ENCODE measurements around the gene ZBTB2.
A peak's percentile ranks its signal among the peaks of the same experiment; 100 is the strongest.

The ZBTB2 gene

DNA sequence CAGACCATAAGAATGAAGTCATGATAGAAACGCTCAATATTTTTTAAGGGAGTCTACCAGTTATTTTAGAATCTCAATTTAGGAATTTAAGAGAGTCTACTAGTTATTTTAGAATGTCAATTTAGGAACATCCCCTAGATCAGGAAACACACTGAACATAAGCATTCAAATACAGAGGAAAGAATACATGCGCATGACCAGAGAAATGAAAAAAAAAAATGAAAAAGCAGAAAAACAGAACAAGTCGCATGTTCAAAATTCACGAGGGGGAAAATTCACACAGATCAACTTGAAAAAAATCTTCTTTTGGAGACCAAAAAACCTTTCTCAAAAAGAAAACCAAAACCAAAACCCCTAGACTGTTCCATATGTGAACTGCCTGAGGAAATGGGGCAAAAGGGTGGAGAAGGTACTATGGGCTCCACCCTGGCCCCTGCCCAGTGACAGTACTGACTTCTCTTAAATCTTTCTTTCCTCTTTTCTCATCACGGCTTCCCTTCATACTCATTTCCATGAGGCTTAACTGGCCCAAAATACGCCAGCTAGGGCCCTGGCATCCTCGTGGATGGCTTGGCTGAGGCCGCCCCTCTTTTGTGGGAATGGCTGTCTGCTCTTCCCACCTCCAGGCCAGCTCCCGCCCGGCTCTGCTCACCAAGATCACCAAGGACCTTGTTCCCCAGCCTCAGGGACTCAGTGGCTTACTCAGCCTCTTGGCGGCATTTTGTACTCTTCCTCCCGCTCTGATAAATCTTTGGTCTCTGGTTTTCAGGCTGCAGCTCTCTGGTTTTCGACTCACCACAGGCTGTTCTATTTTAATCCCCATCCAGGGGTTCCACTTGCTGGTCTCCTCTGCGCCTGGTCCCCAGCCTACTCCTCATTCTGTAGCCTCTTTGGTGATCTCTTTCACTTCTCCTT lies 11.2 kb downstream of the ZBTB2 start:
- H3K27ac ChIP-seq (ENCODE audit: low read depth, low read length): no peak overlapping the region
- no peaks in the 10 kb centered on the region for H3F3A ChIP-seq (ENCODE audit: control insufficient read depth, insufficient read depth)
- H3K36me3 ChIP-seq (ENCODE audit: control insufficient read depth, low read length): peaks cover 25% of the 10 kb centered on the region
- TF ChIP-seq CTCF (IDR thresholded peaks at IDR 0.05; ENCODE audit: low read depth, low read length, poor library complexity, severe bottlenecking) (no peak), EZH2phosphoT487 (IDR thresholded peaks at IDR 0.05; ENCODE audit: borderline replicate concordance, low read length) (no peak)
- H3K4me3 ChIP-seq (ENCODE audit: low read length): no peak overlapping the region
- H3K4me2 ChIP-seq (ENCODE audit: low read length): no peak overlapping the region; the same call in 1 of the 2 replicates
- peaks cover 96% of the 10 kb centered on the region for H3K79me2 ChIP-seq (ENCODE audit: control insufficient read depth, low read length)
- H4K20me1 ChIP-seq (ENCODE audit: control insufficient read depth, insufficient read depth, low read depth, low read length): peaks cover 7% of the 10 kb centered on the region; the same call in 1 of the 2 replicates
- no peaks in the 10 kb centered on the region for H3K27me3 ChIP-seq (ENCODE audit: control insufficient read depth, low read length)
- H3K4me1 ChIP-seq (ENCODE audit: control insufficient read depth, low read length): peaks cover 48% of the 10 kb centered on the region
- no peaks in the 10 kb centered on the region for H3K9me3 ChIP-seq (ENCODE audit: control insufficient read depth, insufficient read depth, low read length)
- no peaks in the 10 kb centered on the region for H3K9me2 ChIP-seq (replicated peaks; ENCODE audit: control insufficient read depth, low read length)

DNA sequence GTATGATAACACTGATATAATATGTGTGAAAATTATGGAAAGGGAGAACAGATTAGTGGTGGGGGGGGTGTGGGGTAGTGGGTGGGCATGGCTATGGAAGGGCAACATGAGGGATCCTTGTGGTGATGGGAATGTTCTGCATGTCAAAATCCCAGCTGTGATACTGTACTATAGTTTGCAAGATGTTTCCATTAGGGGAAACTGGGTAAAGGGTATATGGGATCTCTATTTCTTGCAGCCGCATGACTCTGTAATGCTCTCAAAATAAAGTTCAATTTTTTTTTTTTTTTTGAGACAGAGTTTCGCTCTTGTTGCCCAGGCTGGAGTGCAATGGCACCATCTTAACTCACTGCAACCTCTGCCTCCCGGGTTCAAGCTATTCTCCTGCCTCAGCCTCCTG lies 14.3 kb downstream of the ZBTB2 start:
- no peaks in the 10 kb centered on the region for H3K27me3 ChIP-seq (ENCODE audit: control insufficient read depth, low read length)
- H3K9me2 ChIP-seq (replicated peaks; ENCODE audit: control insufficient read depth, low read length): no peaks in the 10 kb centered on the region
- TF ChIP-seq CTCF (IDR thresholded peaks at IDR 0.05; ENCODE audit: low read depth, low read length, poor library complexity, severe bottlenecking): no peak
- H3K4me2 ChIP-seq (ENCODE audit: low read length): peak overlapping the region; percentile 67
- H3K4me3 ChIP-seq (ENCODE audit: low read length): peak overlapping the region; percentile 50
- H3K79me2 ChIP-seq (ENCODE audit: control insufficient read depth, low read length): peaks cover 94% of the 10 kb centered on the region
- H3K4me1 ChIP-seq (ENCODE audit: control insufficient read depth, low read length): peaks cover 50% of the 10 kb centered on the region
- peaks cover 24% of the 10 kb centered on the region for H3K36me3 ChIP-seq (ENCODE audit: control insufficient read depth, low read length)
- peaks cover 7% of the 10 kb centered on the region; the same call in 1 of the 2 replicates for H4K20me1 ChIP-seq (ENCODE audit: control insufficient read depth, insufficient read depth, low read depth, low read length)
- H3F3A ChIP-seq (ENCODE audit: control insufficient read depth, insufficient read depth): no peaks in the 10 kb centered on the region
- 0 out of 2 replicates have a peak overlapping the region, but pooled peaks have one; percentile 10 for H3K27ac ChIP-seq (ENCODE audit: low read depth, low read length)
- H3K9me3 ChIP-seq (ENCODE audit: control insufficient read depth, insufficient read depth, low read length): no peaks in the 10 kb centered on the region

DNA sequence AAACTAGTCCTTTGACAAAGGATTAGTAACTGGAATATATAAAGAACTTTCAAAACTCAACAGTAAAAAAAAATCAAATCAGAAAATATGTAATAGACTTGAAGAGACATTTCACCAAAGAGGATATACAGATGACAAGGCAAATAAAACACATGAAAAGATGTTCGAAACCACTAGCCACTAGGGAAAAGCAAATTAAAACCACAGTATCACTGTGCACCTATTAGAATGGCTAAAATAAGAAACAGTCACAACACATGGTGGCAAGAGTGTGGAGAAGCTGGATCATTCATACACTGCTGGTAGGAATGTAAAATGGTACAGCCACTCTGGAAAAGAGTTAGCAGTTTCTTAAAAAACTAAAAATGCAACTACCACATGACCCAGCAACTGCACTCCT lies 14.9 kb downstream of the ZBTB2 start:
- peaks cover 94% of the 10 kb centered on the region for H3K79me2 ChIP-seq (ENCODE audit: control insufficient read depth, low read length)
- H3K27me3 ChIP-seq (ENCODE audit: control insufficient read depth, low read length): no peaks in the 10 kb centered on the region
- H3K27ac ChIP-seq (ENCODE audit: low read depth, low read length): peak overlapping the region; percentile 10; the same call in 1 of the 2 replicates
- peak overlapping the region; percentile 50 for H3K4me3 ChIP-seq (ENCODE audit: low read length)
- peak overlapping the region; percentile 67 for H3K4me2 ChIP-seq (ENCODE audit: low read length)
- no peak for TF ChIP-seq CTCF (IDR thresholded peaks at IDR 0.05; ENCODE audit: low read depth, low read length, poor library complexity, severe bottlenecking)
- peaks cover 7% of the 10 kb centered on the region; the same call in 1 of the 2 replicates for H4K20me1 ChIP-seq (ENCODE audit: control insufficient read depth, insufficient read depth, low read depth, low read length)
- H3K9me2 ChIP-seq (replicated peaks; ENCODE audit: control insufficient read depth, low read length): no peaks in the 10 kb centered on the region
- H3F3A ChIP-seq (ENCODE audit: control insufficient read depth, insufficient read depth): no peaks in the 10 kb centered on the region
- H3K36me3 ChIP-seq (ENCODE audit: control insufficient read depth, low read length): peaks cover 31% of the 10 kb centered on the region
- H3K9me3 ChIP-seq (ENCODE audit: control insufficient read depth, insufficient read depth, low read length): no peaks in the 10 kb centered on the region
- peaks cover 47% of the 10 kb centered on the region for H3K4me1 ChIP-seq (ENCODE audit: control insufficient read depth, low read length)

Data from DOHH2 (cell line).